ENCODE measurements around the gene RPA1. TPM values are rescaled to one million over a fixed set of nuclear protein-coding genes. Genes with fewer than 3 reads are reported as not detected.

Gene RPA1
- total and polyA plus RNA-seq, 2 of the 4 experiments (the other 2 are of a cell fraction): 38.4 to 48.2 TPM

DNA sequence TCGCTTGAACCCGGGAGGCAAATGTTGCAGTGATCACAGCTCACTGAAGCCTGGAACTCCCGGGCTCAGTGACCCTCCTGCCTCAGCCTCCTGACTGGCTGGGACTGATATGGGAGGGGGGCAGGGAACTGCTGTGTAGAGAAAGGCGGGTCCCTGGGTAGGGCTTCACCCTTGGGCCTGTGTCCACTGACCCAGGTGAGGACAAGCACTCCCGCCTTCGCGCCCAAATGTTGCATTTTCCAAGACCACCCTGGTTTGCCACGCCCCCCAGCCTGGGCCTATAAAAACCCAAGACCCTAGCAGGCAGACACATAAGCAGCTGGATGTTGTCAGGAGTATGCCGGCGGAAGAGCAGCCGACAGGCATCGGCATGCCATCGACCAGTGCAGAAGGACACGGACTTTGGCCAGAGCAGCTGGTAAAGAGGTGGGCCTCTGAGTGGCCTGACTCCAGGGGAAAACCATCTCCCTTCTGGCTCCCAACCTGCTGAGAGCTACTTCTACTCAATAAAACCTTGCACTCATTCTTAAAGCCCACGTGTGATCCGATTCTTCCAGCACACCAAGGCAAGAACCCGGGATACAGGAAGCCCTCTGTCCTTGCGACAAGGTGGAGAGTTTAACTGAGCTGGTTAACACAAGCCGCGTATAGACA lies 19.2 kb upstream of the RPA1 start:
- Histone ChIP-seq H3K4me3 (ENCODE audit: insufficient read depth, low read depth, low read length) (no peak overlapping the region), H3K9me3 (ENCODE audit: control insufficient read depth, insufficient read depth, low read length) (no peaks in the 10 kb centered on the region), H4K20me1 (ENCODE audit: insufficient read depth, low read length) (no peaks in the 10 kb centered on the region), H2BK15ac (ENCODE audit: low read depth, low read length) (no peak overlapping the region), H4K8ac (ENCODE audit: low read depth in 2 of 2, low read length in 2 of 2) (no peak overlapping the region), H3K18ac (ENCODE audit: low read depth, low read length) (no peak overlapping the region), H3K4ac (ENCODE audit: low read depth, low read length) (no peak overlapping the region), H2BK5ac (ENCODE audit: low read depth, low read length, poor library complexity, severe bottlenecking) (no peak overlapping the region), H3K23ac (ENCODE audit: low read depth, low read length) (no peak overlapping the region), H2BK120ac (ENCODE audit: low read depth, low read length) (no peak overlapping the region), H3K14ac (replicated peaks; ENCODE audit: low read depth, low read length) (no peak overlapping the region), H4K91ac (ENCODE audit: insufficient read depth, low read depth, low read length) (no peak overlapping the region), H3K27me3 (ENCODE audit: control insufficient read depth, insufficient read depth, low read length) (no peaks in the 10 kb centered on the region), H2AFZ (replicated peaks; ENCODE audit: low read length, poor library complexity) (no peak overlapping the region), H3K56ac (ENCODE audit: extremely low read depth, insufficient read depth, low read length) (no peak overlapping the region), H3K4me2 (ENCODE audit: low read depth, low read length) (no peak overlapping the region), H3K36me3 (ENCODE audit: control insufficient read depth, insufficient read depth, low read length) (peaks cover 13% of the 10 kb centered on the region), H3K79me1 (ENCODE audit: low read depth in 1 of 2, low read length in 2 of 2) (peaks cover 0 to 11% of the 10 kb centered on the region in 2 experiments; a peak in 2 of 4 replicates), H3K9me1 (ENCODE audit: insufficient read depth, low read length) (no peaks in the 10 kb centered on the region), H2AK9ac (replicated peaks; ENCODE audit: low read depth, low read length, poor library complexity) (peak overlapping the region; percentile 40), H3K27ac (ENCODE audit: insufficient read depth, low read length) (no peak overlapping the region), H3K9ac (ENCODE audit: low read depth, low read length) (no peak overlapping the region), H2AK5ac (ENCODE audit: low read depth, low read length) (no peak overlapping the region), H2BK20ac (ENCODE audit: low read depth, low read length) (no peak overlapping the region), H4K5ac (ENCODE audit: low read depth, low read length) (no peak overlapping the region), H3K4me1 (ENCODE audit: control insufficient read depth, insufficient read depth, low read length) (0 out of 2 replicates have a peak, but pooled peaks cover 2% of the 10 kb centered on the region)
- DNase-seq: no peak
- in situ Hi-C loops (cut with MboI; ENCODE audit: low sequenced_read_pairs): no loop called here
- ChIA-PET CTCF (no interaction called here), POLR2A (ENCODE audit: unreplicated experiment) (no interaction called here)
- intact Hi-C loops (cut with micrococcal nuclease): no loop called here
- dilution Hi-C loops (cut with HindIII; ENCODE audit: low sequenced_read_pairs, unreplicated experiment): no loop called here
- ATAC-seq (ENCODE audit: low read depth): no peak
- TF ChIP-seq MXI1 (IDR thresholded peaks at IDR 0.05; ENCODE audit: borderline replicate concordance, low read depth, low read length): no peak
- TF ChIP-seq MAFK (IDR thresholded peaks at IDR 0.05; ENCODE audit: low read depth, low read length): no peak
- TF ChIP-seq RCOR1 (IDR thresholded peaks at IDR 0.05; ENCODE audit: insufficient replicate concordance, low read length): no peak
- no peak for TF ChIP-seq BHLHE40 (IDR thresholded peaks at IDR 0.05; ENCODE audit: low read depth, low read length)
- TF ChIP-seq CEBPB (IDR thresholded peaks at IDR 0.05; ENCODE audit: low read depth, low read length): no peak
- no peak for TF ChIP-seq RAD21 (IDR thresholded peaks at IDR 0.05; ENCODE audit: low read length)
- no peak for TF ChIP-seq NFE2L2 (IDR thresholded peaks at IDR 0.05; ENCODE audit: low read depth, low read length)
- no peak for TF ChIP-seq RFX5 (IDR thresholded peaks at IDR 0.05; ENCODE audit: low read depth, low read length)
- no peak for TF ChIP-seq POLR2A (IDR thresholded peaks at IDR 0.05; ENCODE audit: low read depth, low read length)
- WGBS, 2 experiments (ENCODE audit: extremely low coverage in 2 of 2, insufficient read length in 1 of 2): 79% methylated on average over 9 of the region's 20 CpGs; no CpG with 5 or more reads in 1 of the 2 experiments
- no TSS peak for BruUV-seq (replicated peaks)

Data from IMR-90 (cell line).